GM21529 (cell line): ENCODE data around the gene CFAP410.

ENCODE experiments used
- ATAC-seq: cut with Tn5 transposase; IDR thresholded peaks from one replicate; pipeline ENCODE4 v1.9.1; 2021; ENCODE audit not compliant: unreplicated experiment

The CFAP410 gene

GRCh38 chr21:44331650-44332307 lies 7.4 kb downstream of the CFAP410 start:
- no peak for ATAC-seq

- no peak for ATAC-seq
These were observed 8.0 kb downstream of the CFAP410 start for GRCh38 chr21:44331209-44331608.

DNA sequence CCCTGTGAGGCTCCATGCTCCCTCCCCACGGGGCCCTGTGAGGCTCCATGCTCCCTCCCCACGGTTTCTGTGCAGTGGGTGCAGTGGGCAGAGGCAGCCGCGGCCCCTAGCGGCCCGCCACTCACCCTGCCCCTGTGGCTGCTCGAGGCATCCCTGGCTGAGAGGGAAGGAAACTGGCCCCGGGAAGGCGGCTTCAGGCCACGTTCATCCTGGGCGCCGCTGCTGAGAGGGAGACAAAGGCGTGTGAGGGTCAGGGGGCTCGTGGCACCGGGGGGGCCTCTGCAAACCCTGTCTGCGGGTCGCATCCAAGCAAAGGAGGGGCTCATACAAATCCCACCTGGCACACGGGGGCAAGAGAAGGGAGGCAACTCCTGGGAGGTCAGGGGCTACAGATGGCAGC lies 8.5 kb downstream of the CFAP410 start:
- no peak for ATAC-seq

DNA sequence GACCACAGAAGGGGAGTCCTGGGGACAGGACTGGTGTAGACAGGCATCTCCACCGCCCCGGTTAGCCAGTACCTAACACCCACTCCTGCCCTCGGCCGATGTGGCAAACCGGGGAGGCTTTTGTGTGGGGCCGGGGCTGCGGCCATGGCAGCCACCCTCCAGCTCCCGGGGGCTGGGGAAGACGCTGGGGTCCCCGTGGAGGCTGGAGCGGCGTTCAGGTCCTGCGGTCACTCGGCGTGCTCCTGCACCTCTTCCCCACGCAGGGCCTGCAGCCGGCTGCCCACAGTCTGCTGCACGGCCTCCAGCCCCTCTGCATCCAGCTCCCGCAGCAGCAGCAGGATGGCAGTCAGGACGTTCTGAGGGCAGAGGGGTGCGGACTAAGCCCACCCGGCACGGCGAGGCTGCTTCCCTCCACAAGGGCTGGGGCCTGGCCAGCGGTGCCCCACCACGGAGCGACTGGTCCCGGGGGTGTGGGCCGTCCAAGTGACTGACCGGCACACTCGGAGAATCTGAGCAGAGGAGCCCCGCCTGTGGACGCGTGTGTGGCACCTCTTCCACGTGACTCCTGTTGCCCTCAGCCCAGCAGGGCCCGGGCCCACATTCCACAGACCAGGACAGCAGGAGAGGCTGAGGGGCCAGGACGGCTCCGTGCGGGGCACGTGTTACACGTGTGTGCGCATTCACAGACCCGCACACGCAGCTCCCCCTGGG lies 9.1 kb downstream of the CFAP410 start:
- no peak for ATAC-seq

GRCh38 chr21:44329086-44329889 lies 9.9 kb downstream of the CFAP410 start:
- ATAC-seq = no peak

DNA sequence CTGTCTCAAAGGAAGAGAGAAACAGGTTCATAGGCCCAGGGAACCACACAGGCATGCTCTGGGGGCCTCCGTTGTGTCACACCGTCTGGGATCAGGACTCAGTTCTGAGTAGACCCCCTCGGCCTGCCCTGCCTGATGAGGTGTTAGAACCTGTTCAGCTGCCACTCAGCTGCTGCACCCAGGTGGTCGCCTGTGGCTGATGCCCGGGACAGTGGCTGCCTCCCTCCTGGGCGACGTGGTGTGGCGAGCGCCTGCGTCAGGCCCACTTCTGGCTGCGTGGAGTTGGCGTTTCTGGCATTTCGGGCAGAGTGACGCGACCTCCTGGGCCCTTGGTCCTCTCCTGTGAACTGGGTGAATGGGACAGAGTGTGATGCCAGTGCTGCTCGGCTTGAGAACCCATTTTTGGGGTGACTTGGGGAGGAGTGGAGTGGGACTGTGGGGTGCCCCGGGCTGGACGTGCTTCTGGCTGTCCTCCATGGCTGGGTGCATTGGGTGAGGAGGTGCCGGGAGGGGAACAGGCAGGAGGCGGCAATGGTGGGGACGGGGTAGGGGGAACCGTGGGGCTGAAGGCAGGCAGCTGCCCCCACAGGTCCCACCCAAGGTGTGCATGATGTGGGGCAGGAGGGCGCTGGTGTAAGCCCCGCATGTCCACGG lies 10.8 kb downstream of the CFAP410 start:
- no peak for ATAC-seq

GRCh38 chr21:44327603-44327974 lies 11.6 kb downstream of the CFAP410 start:
- ATAC-seq = no peak

- ATAC-seq = no peak
These were observed 12.2 kb downstream of the CFAP410 start for GRCh38 chr21:44326716-44327602.

- ATAC-seq = no peak
These were observed 12.9 kb downstream of the CFAP410 start for GRCh38 chr21:44326272-44326647.

DNA sequence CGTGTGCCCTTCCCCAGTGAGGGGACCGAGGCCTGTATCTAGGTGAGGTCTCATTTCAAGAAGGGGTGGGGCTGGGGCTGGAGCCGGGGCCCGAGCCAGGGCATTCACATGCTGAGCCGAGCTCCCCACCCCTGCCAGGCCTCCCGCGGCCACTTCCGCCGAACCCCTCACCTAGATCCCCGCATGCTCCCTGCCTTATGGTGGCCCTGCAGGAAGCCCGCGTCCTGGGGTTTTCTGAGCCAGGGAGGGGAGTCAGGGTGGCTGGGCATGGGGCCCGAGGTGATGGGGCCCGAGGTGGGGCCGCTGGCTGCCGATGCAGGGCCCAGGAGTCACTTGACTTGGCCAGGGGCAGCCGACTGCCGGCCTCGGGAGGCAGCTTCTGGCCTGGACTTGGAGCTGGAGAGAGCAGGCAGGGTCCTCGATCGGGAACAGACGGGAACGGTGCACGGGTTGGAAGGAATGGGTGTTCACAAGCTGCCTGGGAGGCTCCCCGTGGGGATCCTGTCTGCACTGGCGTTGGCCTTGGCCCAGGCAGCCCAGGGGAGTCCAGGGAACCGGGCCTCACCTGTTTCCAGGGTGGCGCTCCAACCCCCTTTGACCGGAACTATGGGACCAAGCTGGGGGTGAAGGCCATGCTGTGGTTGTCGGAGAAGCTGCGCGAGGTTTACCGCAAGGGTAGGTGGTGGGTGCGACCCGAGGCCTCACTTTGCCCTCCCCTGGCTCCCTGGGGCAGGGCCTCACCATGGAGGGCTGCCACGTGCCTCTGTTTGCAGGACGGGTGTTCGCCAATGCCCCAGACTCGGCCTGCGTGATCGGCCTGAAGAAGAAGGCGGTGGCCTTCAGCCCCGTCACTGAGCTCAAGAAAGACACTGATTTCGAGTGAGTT lies 13.6 kb downstream of the CFAP410 start:
- no peak for ATAC-seq

DNA sequence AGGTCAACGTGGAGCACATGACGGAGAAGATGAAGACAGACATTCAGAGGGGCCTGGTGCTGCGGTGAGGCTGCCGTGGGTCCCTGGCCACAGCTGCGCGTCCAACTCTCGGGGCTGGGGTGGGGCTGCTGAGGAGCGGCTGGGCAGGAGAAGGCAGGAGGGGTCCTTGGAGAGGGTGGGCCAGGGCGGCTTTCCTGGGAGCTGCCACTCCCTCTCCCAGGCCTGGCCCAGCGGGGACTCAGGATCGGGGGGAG lies 14.4 kb downstream of the CFAP410 start:
- no peak for ATAC-seq

- no peak for ATAC-seq
These were observed 14.9 kb downstream of the CFAP410 start for GRCh38 chr21:44324106-44324853.

GRCh38 chr21:44323591-44323990 lies 15.6 kb downstream of the CFAP410 start:
- no peak for ATAC-seq

- ATAC-seq = no peak
These were observed 16.4 kb downstream of the CFAP410 start for GRCh38 chr21:44322621-44323325.

- ATAC-seq = no peak
These were observed 17.2 kb downstream of the CFAP410 start for GRCh38 chr21:44321846-44322450.

GRCh38 chr21:44320847-44321246 lies 18.3 kb downstream of the CFAP410 start:
- ATAC-seq = no peak

DNA sequence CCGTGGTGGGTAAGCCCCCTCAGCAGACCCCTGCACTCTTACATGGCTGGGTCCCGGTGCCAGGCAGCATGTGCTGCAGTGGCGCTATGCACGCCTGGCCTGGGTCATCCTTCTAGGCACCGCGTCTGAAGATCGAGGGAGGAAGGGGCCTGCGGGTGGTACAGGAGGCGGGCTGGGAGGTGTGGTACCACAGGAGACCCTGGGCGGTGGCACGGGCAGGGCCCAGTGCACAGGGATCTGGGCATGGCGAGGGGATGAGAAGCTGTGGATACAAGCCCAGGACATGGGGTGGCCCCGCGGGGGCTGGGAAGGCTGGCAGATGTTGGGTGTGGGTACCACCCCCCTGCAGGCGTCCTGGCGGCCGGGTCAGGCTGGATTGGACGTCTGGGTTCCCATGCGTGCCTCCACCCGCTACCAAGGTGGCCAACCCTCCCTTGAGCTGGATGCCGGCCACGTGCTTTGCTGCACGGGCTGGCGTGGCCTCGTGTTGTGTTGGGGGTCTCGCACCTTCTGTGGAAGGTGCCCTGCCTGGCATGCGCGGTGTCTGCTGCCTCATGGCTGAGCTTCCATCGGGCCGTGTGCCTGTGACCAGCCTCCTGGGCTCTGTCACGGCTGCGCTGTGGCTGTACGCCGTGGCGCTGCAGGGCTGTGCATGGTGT lies 19.7 kb downstream of the CFAP410 start:
- no peak for ATAC-seq
